ENCODE data around the gene ACADL.
A peak's percentile ranks its signal among the peaks of the same experiment; 100 is the strongest.

ACADL gene

GRCh38 chr2:210226223-210226622, 976 bp upstream of the ACADL start:
- Histone ChIP-seq H3K27ac (replicated peaks) (no peak overlapping the region), H3K27me3 (ENCODE audit: insufficient read depth, poor library complexity, severe bottlenecking) (peaks cover 36% of the 10 kb centered on the region), H3K4me3 (replicated peaks; ENCODE audit: insufficient read depth, low read length) (no peak overlapping the region)
- no peak for DNase-seq (ENCODE audit: low read depth in 1 of 2, low spot score in 1 of 2)
- no peak for TF ChIP-seq GABPA (IDR thresholded peaks at IDR 0.05; ENCODE audit: low read depth)
- TF ChIP-seq REST (IDR thresholded peaks at IDR 0.05; ENCODE audit: insufficient replicate concordance, low read depth) = no peak

- TF ChIP-seq POLR2AphosphoS5 (IDR thresholded peaks at IDR 0.05; ENCODE audit: low read depth) (no peak), REST (IDR thresholded peaks at IDR 0.05; ENCODE audit: insufficient replicate concordance, low read depth) (no peak), SPI1 (IDR thresholded peaks at IDR 0.05; ENCODE audit: borderline replicate concordance, low read depth) (no peak), CTCF (IDR thresholded peaks at IDR 0.05; ENCODE audit: insufficient read depth, low read length) (no peak), GABPA (IDR thresholded peaks at IDR 0.05; ENCODE audit: low read depth) (no peak)
- H3K27ac ChIP-seq (replicated peaks) = no peak overlapping the region
- peaks cover 36% of the 10 kb centered on the region for H3K27me3 ChIP-seq (ENCODE audit: insufficient read depth, poor library complexity, severe bottlenecking)
- peak overlapping the region; percentile 46 for H3K4me3 ChIP-seq (replicated peaks; ENCODE audit: insufficient read depth, low read length)
- DNase-seq (ENCODE audit: low read depth in 1 of 2, low spot score in 1 of 2) = no peak
Measured at GRCh38 chr2:210224591-210224940, 681 bp downstream of the ACADL start.

- DNase-seq (ENCODE audit: low read depth in 1 of 2, low spot score in 1 of 2) = no peak
- no peak overlapping the region for H3K27ac ChIP-seq (replicated peaks)
- no peak for TF ChIP-seq POLR2AphosphoS5 (IDR thresholded peaks at IDR 0.05; ENCODE audit: low read depth)
- TF ChIP-seq SPI1 (IDR thresholded peaks at IDR 0.05; ENCODE audit: borderline replicate concordance, low read depth) = no peak
- no peak for TF ChIP-seq GABPA (IDR thresholded peaks at IDR 0.05; ENCODE audit: low read depth)
- TF ChIP-seq CTCF (IDR thresholded peaks at IDR 0.05; ENCODE audit: insufficient read depth, low read length) = no peak
- no peak for TF ChIP-seq REST (IDR thresholded peaks at IDR 0.05; ENCODE audit: insufficient replicate concordance, low read depth)
- H3K27me3 ChIP-seq (ENCODE audit: insufficient read depth, poor library complexity, severe bottlenecking) = peaks cover 7% of the 10 kb centered on the region
- no peak overlapping the region for H3K4me3 ChIP-seq (replicated peaks; ENCODE audit: insufficient read depth, low read length)
Measured at GRCh38 chr2:210215120-210215519, 10.1 kb downstream of the ACADL start.

- no peak for TF ChIP-seq GABPA (IDR thresholded peaks at IDR 0.05; ENCODE audit: low read depth)
- no peak for TF ChIP-seq CTCF (IDR thresholded peaks at IDR 0.05; ENCODE audit: insufficient read depth, low read length)
- no peak for TF ChIP-seq POLR2AphosphoS5 (IDR thresholded peaks at IDR 0.05; ENCODE audit: low read depth)
Measured at GRCh38 chr2:210210185-210210584, 15.1 kb downstream of the ACADL start.

More at GRCh38 chr2:210210185-210210584, 15.1 kb downstream of the ACADL start:
- Histone ChIP-seq H3K27me3 (ENCODE audit: insufficient read depth, poor library complexity, severe bottlenecking) (peaks cover 11% of the 10 kb centered on the region), H3K4me3 (replicated peaks; ENCODE audit: insufficient read depth, low read length) (no peak overlapping the region), H3K27ac (replicated peaks) (no peak overlapping the region)
- no peak for DNase-seq (ENCODE audit: low read depth in 1 of 2, low spot score in 1 of 2)

All from HL-60 (cell line).